OCI-LY3 (cell line): Measurements from ENCODE around the gene WNT9A.
"Not testable (repeated sequence)": the region's sequence is repeated elsewhere in the genome, so short reads cannot be mapped to it uniquely, and the experiment has no call there.

Experiments used
- H2AFZ ChIP-seq: fragments of 200-600, 300-600 bp; shearing (Covaris generic); 2 replicates; pipeline ENCODE4 v1.6.0; 2014; ENCODE audit warnings: antibody characterized with exemption, low read depth, low read length
- H3K27ac ChIP-seq: fragments of 200-600, 300-600 bp; sonication (generic); 2 replicates; pipeline ENCODE4 v1.5.1; 2014; ENCODE audit warnings: mild to moderate bottlenecking, low read length, moderate library complexity, mixed read lengths
- H3K27me3 ChIP-seq: fragments of 200-600, 300-600 bp; sonication (generic); 2 replicates; pipeline ENCODE4 v1.6.1; 2014; ENCODE audit warnings: low read depth, low read length, mixed read lengths
- H3K36me3 ChIP-seq: fragments of 200-600, 300-600 bp; sonication (generic); replicated peaks from 2 replicates; pipeline ENCODE3; 2014; ENCODE audit warnings: low read depth, low read length, mixed read lengths
- H3K4me1 ChIP-seq: fragments of 300-600, 200-600 bp; sonication (generic); 2 replicates; pipeline ENCODE4 v1.6.1; 2014; ENCODE audit warnings: low read length, mixed read lengths
- H3K4me2 ChIP-seq: fragments of 200-600, 300-600 bp; sonication (generic); 2 replicates; pipeline ENCODE4 v1.6.1; 2014; ENCODE audit warnings: low read length, mixed read lengths
- H3K4me3 ChIP-seq: fragments of 300-600, 200-600 bp; sonication (generic); 2 replicates; pipeline ENCODE4 v1.5.1; 2014; ENCODE audit warnings: antibody characterized with exemption, mild to moderate bottlenecking, low read length, moderate library complexity
- H3K79me2 ChIP-seq: fragments of 300-600, 200-600 bp; shearing (Covaris generic); 2 replicates; pipeline ENCODE4 v1.6.1; 2014; ENCODE audit warnings: mild to moderate bottlenecking, low read length, mixed read lengths
- H3K9ac ChIP-seq: fragments of 300-600, 200-600 bp; shearing (Covaris generic); 2 replicates; pipeline ENCODE4 v1.6.0; 2014; ENCODE audit warnings: mild to moderate bottlenecking, low read length, moderate library complexity
- H3K9me3 ChIP-seq: fragments of 200-600, 300-600 bp; shearing (Covaris generic); 2 replicates; pipeline ENCODE4 v1.6.1; 2014; ENCODE audit warnings: low read length, mixed read lengths; ENCODE audit not compliant: insufficient read depth
- H4K20me1 ChIP-seq: fragments of 200-600, 300-600 bp; sonication (generic); 2 replicates; pipeline ENCODE4 v1.6.1; 2016; ENCODE audit warnings: low read length, mixed read lengths; ENCODE audit not compliant: insufficient read depth
- EZH2phosphoT487 ChIP-seq: fragments of 200-600 bp; shearing (Covaris generic); IDR thresholded peaks from 2 replicates; pipeline ENCODE4 v1.6.1; 2018; ENCODE audit warnings: antibody characterized with exemption, mixed run types, low read depth
- TF ChIP-seq, protein P1 (sequence below): fragments of 200-600, 300-600 bp; sonication (generic); IDR thresholded peaks from 2 replicates; pipeline ENCODE4 v1.5.1; 2014; ENCODE audit warnings: antibody characterized with exemption, low read length, low read depth

The WNT9A gene

GRCh38 chr1:227967815-227968214 lies 20.1 kb upstream of the WNT9A start:
- not testable (repeated sequence) for H3K9ac ChIP-seq, H3K4me1 ChIP-seq, H3K9me3 ChIP-seq, H3K36me3 ChIP-seq, H3K79me2 ChIP-seq, H3K4me3 ChIP-seq, H4K20me1 ChIP-seq, H3K4me2 ChIP-seq, H3K27me3 ChIP-seq, H2AFZ ChIP-seq, H3K27ac ChIP-seq
- TF ChIP-seq, protein P1, sequence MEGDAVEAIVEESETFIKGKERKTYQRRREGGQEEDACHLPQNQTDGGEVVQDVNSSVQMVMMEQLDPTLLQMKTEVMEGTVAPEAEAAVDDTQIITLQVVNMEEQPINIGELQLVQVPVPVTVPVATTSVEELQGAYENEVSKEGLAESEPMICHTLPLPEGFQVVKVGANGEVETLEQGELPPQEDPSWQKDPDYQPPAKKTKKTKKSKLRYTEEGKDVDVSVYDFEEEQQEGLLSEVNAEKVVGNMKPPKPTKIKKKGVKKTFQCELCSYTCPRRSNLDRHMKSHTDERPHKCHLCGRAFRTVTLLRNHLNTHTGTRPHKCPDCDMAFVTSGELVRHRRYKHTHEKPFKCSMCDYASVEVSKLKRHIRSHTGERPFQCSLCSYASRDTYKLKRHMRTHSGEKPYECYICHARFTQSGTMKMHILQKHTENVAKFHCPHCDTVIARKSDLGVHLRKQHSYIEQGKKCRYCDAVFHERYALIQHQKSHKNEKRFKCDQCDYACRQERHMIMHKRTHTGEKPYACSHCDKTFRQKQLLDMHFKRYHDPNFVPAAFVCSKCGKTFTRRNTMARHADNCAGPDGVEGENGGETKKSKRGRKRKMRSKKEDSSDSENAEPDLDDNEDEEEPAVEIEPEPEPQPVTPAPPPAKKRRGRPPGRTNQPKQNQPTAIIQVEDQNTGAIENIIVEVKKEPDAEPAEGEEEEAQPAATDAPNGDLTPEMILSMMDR = peak; percentile 36

GRCh38 chr1:227966733-227967132 lies 19.0 kb upstream of the WNT9A start:
- H3K36me3 ChIP-seq, H2AFZ ChIP-seq, H3K9me3 ChIP-seq, H3K4me1 ChIP-seq, H3K4me2 ChIP-seq, H3K9ac ChIP-seq, H3K4me3 ChIP-seq, H4K20me1 ChIP-seq, H3K79me2 ChIP-seq, H3K27ac ChIP-seq, H3K27me3 ChIP-seq: not testable (repeated sequence)

DNA sequence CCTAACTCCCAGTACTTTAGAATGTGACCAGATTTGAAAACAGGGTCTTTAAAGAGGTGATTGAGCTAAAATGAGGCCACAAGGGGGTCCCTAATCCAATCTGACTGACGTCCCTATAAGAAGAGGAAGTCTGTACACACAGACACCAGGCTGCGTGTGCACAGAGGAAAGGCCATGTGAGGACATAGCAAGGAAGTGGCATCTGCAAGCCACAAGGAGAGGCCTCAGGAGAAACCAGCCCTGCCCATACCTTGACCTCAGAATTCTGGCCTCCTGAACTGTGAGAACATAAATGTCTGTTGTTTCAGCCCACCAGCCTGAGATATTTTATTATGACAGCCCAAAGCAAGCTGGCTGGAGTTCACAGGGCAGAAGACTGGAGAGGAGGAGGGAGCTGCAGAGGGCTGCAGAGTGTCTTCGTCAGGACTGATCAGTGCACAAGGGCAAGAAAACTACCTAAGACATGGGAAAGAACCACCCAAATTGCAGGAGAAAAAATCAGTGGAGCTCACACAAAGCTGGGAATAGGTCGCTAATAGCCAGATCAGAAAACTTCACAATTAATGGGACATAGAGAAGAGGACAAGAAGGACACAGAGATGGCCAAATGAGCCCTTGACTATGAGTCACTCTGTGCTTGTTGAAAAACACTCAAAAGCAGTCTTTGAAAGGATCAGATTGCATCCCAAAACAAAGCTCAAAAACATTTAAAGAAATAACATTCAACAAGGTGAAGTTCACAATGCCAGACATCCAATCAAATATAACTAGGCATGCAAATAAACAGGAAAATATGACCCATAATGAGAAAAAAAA lies 14.1 kb upstream of the WNT9A start:
- Histone ChIP-seq H3K36me3 (no peaks in the 10 kb centered on the region), H3K4me2 (no peak overlapping the region), H3K4me1 (peaks cover 8% of the 10 kb centered on the region), H2AFZ (peak overlapping the region; percentile 81), H3K27me3 (0 out of 2 replicates have a peak, but pooled peaks cover 3% of the 10 kb centered on the region), H3K4me3 (no peak overlapping the region), H3K9ac (no peak overlapping the region), H3K79me2 (no peaks in the 10 kb centered on the region), H3K9me3 (no peaks in the 10 kb centered on the region), H3K27ac (no peak overlapping the region), H4K20me1 (no peaks in the 10 kb centered on the region)
- no peak for TF ChIP-seq EZH2phosphoT487
- TF ChIP-seq, protein P1 = no peak

- peaks cover 8% of the 10 kb centered on the region for H3K4me1 ChIP-seq
- H3K27me3 ChIP-seq = peaks cover 20% of the 10 kb centered on the region
- H3K4me3 ChIP-seq = no peak overlapping the region
Measured at GRCh38 chr1:227959325-227959860, 11.7 kb upstream of the WNT9A start.

More at GRCh38 chr1:227959325-227959860, 11.7 kb upstream of the WNT9A start:
- H3K27ac ChIP-seq = no peak overlapping the region
- H3K36me3 ChIP-seq = no peaks in the 10 kb centered on the region
- H3K9ac ChIP-seq = no peak overlapping the region
- no peaks in the 10 kb centered on the region for H4K20me1 ChIP-seq
- TF ChIP-seq EZH2phosphoT487 = no peak
- TF ChIP-seq, protein P1 = no peak
- H3K9me3 ChIP-seq = peaks cover 4% of the 10 kb centered on the region; the same call in 1 of the 2 replicates
- no peaks in the 10 kb centered on the region for H3K79me2 ChIP-seq
- H2AFZ ChIP-seq = no peak overlapping the region
- H3K4me2 ChIP-seq = no peak overlapping the region
